K562 (cell line): Measurements from ENCODE around the gene SLC4A3. TPM values are rescaled to one million over a fixed set of nuclear protein-coding genes. Genes with fewer than 3 reads are reported as not detected.

Source experiments
- BACH1 ChIP-seq: fragments of 200-800 bp; sonication (Bioruptor generic); IDR thresholded peaks from 2 replicates; pipeline ENCODE4 v1.6.1; 2016; ENCODE audit warnings: missing genetic modification characterization, missing compliant biosample characterization
- C11orf30 ChIP-seq: fragments of 450-650 bp; IDR thresholded peaks from 2 replicates; pipeline ENCODE4 v1.6.1; 2016; ENCODE audit warnings: low read depth, mild to moderate bottlenecking
- CREBBP ChIP-seq: IDR thresholded peaks from one replicate; pipeline ENCODE4 v1.6.1; 2012; ENCODE audit warnings: low read depth, mild to moderate bottlenecking, control low read depth, inconsistent platforms, low read length
- E4F1 ChIP-seq: fragments of 250-450 bp; sonication (Bioruptor Pico); IDR thresholded peaks from 2 replicates; pipeline ENCODE4 v1.5.0; 2021; ENCODE audit warnings: mild to moderate bottlenecking, borderline replicate concordance
- GMEB1 ChIP-seq: fragments of 250-450 bp; sonication (Bioruptor Pico); IDR thresholded peaks from 2 replicates; pipeline ENCODE4 v1.4.0; 2020; ENCODE audit warnings: mild to moderate bottlenecking
- GTF2F1 ChIP-seq: IDR thresholded peaks from 2 replicates; pipeline ENCODE4 v1.6.1; 2011; ENCODE audit warnings: low read depth, low read length, improper control_type of control experiment
- HCFC1 ChIP-seq: IDR thresholded peaks from 2 replicates; pipeline ENCODE4 v1.6.1; 2012; ENCODE audit warnings: low read depth, low read length, improper control_type of control experiment
- HES1 ChIP-seq: fragments of 450-650 bp; IDR thresholded peaks from 2 replicates; pipeline ENCODE4 v1.6.1; 2016; ENCODE audit warnings: low read depth, mild to moderate bottlenecking, moderate library complexity
- HEY1 ChIP-seq: fragments of 250-450 bp; sonication (Bioruptor Pico); IDR thresholded peaks from 2 replicates; pipeline ENCODE4 v1.5.0; 2020; ENCODE audit warnings: mild to moderate bottlenecking, moderate library complexity, borderline replicate concordance
- LARP7 ChIP-seq: fragments of 450-650 bp; IDR thresholded peaks from 2 replicates; pipeline ENCODE4 v1.6.1; 2016
- NFIX ChIP-seq: fragments of 250-450 bp; sonication (Bioruptor Pico); IDR thresholded peaks from 2 replicates; pipeline ENCODE4 v1.4.0; 2020; ENCODE audit warnings: low read depth, mild to moderate bottlenecking, moderate library complexity
- PBX2 ChIP-seq, 2 experiments: IDR thresholded peaks in 1 of 2; conservative IDR thresholded peaks in 1 of 2; 2 replicates each; pipeline ENCODE4 v1.6.1; 2016; ENCODE audit warnings: low read depth in 2 of 2, mild to moderate bottlenecking in 1 of 2, missing compliant biosample characterization in 1 of 2, missing genetic modification characterization in 1 of 2, moderate library complexity in 1 of 2
- POLR2AphosphoS2 ChIP-seq: IDR thresholded peaks from 2 replicates; pipeline ENCODE4 v1.6.1; 2012; ENCODE audit warnings: low read length, improper control_type of control experiment
- SIRT6 ChIP-seq: IDR thresholded peaks from one replicate; pipeline ENCODE4 v1.6.1; 2012; ENCODE audit warnings: low read depth, mild to moderate bottlenecking, control low read depth, inconsistent platforms, low read length, moderate library complexity
- SMAD2 ChIP-seq: fragments of 150-350 bp; IDR thresholded peaks from 2 replicates; pipeline ENCODE4 v1.6.1; 2014; ENCODE audit warnings: low read depth, mild to moderate bottlenecking, low read length
- STAG1 ChIP-seq: sonication (generic); formaldehyde crosslinking; IDR thresholded peaks from 2 replicates; pipeline ENCODE4 v1.5.0; 2020; ENCODE audit warnings: missing genetic modification reagents, borderline replicate concordance
- WHSC1 ChIP-seq: IDR thresholded peaks from one replicate; pipeline ENCODE4 v1.6.1; 2012; ENCODE audit warnings: low read length, control low read depth, inconsistent platforms
- ZBTB2 ChIP-seq: fragments of 450-650 bp; IDR thresholded peaks from 2 replicates; pipeline ENCODE4 v1.6.1; 2016; ENCODE audit warnings: antibody characterized with exemption
- ZEB2 ChIP-seq: fragments of 450-650 bp; IDR thresholded peaks from 2 replicates; pipeline ENCODE4 v1.6.1; 2016
- ZNF699 ChIP-seq: fragments of 250-450 bp; sonication (Bioruptor Pico); IDR thresholded peaks from 2 replicates; pipeline ENCODE4 v1.8.0; 2021; ENCODE audit warnings: mild to moderate bottlenecking, moderate library complexity; ENCODE audit not compliant: insufficient replicate concordance
- ZNF77 ChIP-seq: fragments of 250-450 bp; sonication (Bioruptor Pico); IDR thresholded peaks from 2 replicates; pipeline ENCODE4 v1.5.0; 2020
- polyA plus RNA-seq, 8 experiments: library from polyadenylated mRNA; depleted of rRNA in 4 of 8; stranded (reverse) in 5 of 8; unstranded in 3 of 8; fragments of >200 nt; fragmentation: Nextera tagmentation in 2 of 8; fragmentation: Illumina TruSeq in 1 of 8; extraction: Ambion mirVana in 2 of 8; extraction: Trizol in 1 of 8; gene quantifications; 2 replicates each; pipeline versions ENCODE4 v1.2.1 to v1.2.3, GENCODE V29; 2011 to 2014; ENCODE audit warnings: inconsistent platforms in 1 of 8, missing spikeins in 1 of 8
- total RNA-seq, 7 experiments: library from RNA; depleted of rRNA in 6 of 7; stranded (reverse); fragments of >200 nt in 6 of 7; fragmentation: Illumina TruSeq in 2 of 7; extraction: Trizol in 2 of 7; gene quantifications; 2 replicates each; pipeline versions ENCODE4 v1.2.1 to v1.2.3, GENCODE V29; 2011 to 2021; ENCODE audit warnings: low replicate concordance in 1 of 7

The SLC4A3 gene
- total and polyA plus RNA-seq, 9 of the 15 experiments (the other 6 are each of a cell fraction or from before 2014, with no cell fraction given) = 0.04 to 0.31 (median 0.16) TPM; not detected in 5

- no peak for TF ChIP-seq CREBBP
- TF ChIP-seq SIRT6 = no peak
- no peak for TF ChIP-seq C11orf30
- peak; percentile 44 for TF ChIP-seq HCFC1
- TF ChIP-seq POLR2AphosphoS2 = no peak
- no peak for TF ChIP-seq BACH1
- no peak for TF ChIP-seq GTF2F1
- no peak for TF ChIP-seq HEY1 (CRISPR knock-in tag)
- TF ChIP-seq LARP7 = no peak
- no peak for TF ChIP-seq ZEB2
- TF ChIP-seq ZNF699 (CRISPR knock-in tag) = no peak
- TF ChIP-seq HES1 = no peak
- no peak for TF ChIP-seq ZBTB2
- no peak for TF ChIP-seq GMEB1 (CRISPR knock-in tag)
- TF ChIP-seq PBX2 (CRISPR knock-in tag; IDR thresholded peaks at IDR 0.05; ENCODE audit: low read depth) = no peak
- no peak for TF ChIP-seq PBX2 (tag; conservative IDR thresholded peaks at IDR 0.05; ENCODE audit: low read depth)
- peak; percentile 47; the same call in 1 of the 2 replicates for TF ChIP-seq STAG1
- no peak for TF ChIP-seq WHSC1
- no peak for TF ChIP-seq E4F1 (CRISPR knock-in tag)
- no peak for TF ChIP-seq ZNF77 (CRISPR knock-in tag)
- no peak for TF ChIP-seq NFIX (CRISPR knock-in tag)
- TF ChIP-seq SMAD2 = no peak
Measured at GRCh38 chr2:219642465-219643083, 15.1 kb downstream of the SLC4A3 start (continued).
